Kasumi-1 (cell line): ENCODE measurements around the gene TRIP10.

Source experiments
- DNase-seq, 2 experiments: peaks; one replicate each; lab custom pipeline; 2025; lab: John Stamatoyannopoulos, UW

Gene TRIP10

DNA sequence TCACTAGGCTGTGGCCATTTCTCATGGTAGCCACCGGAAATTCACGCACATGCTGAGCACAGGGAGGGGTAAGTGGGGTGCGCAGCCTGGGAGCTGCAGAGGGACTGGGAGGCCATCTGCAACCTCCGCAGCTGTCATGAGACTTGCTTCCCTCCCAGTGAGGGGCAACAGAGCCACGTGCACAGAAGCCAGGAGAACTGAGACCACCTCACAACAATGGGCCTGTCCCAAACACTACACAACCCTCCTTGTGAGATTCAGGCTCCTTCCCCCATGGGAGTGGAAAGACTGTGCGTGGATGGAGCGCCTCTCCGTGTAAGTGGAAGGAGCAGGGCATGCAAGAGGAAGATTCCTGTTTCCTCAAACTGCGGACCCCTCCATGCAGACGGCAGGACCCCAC lies 27.9 kb upstream of the TRIP10 start:
- DNase-seq: no peak

DNA sequence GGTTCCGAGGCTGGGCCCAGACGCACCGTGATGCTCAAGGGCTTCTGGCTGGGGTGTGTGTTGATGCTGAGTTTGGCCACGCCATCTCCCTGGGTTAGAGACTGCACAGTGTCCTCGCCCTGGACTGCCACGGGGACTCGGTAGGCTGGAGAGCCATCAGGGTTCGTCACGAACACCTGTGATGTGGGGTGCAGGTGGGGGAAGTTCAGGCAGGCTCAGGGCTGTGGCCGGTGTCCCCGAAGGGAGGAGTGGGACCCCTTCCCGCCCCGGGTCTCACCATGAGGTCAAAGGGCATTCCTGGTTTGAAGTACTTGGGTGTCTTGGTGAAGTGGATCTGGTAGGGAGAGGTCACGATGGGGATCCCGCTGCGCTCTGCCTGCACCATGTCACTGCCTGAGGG lies 27.2 kb upstream of the TRIP10 start:
- no peak for DNase-seq

DNA sequence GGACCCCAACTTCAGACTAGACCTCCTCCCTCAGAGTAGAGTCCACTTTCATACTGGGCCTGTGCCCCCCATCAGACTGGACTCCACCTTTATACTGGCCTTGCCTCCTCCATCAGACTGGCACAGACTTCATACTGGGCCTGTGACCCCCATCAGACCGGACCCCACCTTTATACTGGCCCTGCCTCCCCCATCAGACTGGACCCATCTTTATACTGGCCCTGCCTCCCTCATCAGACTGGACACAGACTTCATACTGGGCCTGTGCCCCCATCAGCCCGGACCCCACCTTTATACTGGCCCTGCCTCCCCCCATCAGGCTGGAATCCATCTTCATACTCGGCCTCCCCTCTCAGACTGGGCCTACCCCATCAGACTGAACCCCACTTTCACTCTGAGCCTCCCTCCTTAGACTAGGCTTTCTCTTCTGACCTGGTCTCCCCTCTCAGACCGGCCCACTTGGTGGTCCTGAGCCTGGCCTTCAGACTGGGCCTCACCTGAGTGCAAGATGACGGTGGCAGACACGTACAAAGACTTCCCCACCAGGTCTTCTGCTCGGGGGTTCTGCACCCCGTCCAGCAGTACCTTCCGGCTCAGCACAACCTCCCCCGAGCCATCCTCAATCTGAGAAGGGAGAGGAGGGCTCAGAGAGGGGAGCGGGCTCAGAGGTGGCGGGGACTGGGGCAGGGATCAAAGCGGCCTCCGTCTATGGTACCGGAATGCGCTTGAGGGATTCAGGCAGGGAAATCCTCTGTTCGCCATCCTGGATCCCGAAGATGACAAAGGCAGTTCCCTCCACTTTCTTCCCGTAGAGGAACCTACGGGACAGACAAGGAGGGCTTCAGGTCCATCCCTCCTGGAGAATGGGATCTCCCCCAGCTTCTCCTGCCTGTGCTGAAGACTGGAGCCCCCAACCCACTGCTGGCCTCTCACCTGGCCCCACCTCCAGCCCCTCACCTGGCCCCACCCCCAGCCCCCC lies 26.5 kb upstream of the TRIP10 start:
- DNase-seq: no peak

- no peak for DNase-seq
These were observed 25.4 kb upstream of the TRIP10 start for GRCh38 chr19:6713773-6714692.

DNA sequence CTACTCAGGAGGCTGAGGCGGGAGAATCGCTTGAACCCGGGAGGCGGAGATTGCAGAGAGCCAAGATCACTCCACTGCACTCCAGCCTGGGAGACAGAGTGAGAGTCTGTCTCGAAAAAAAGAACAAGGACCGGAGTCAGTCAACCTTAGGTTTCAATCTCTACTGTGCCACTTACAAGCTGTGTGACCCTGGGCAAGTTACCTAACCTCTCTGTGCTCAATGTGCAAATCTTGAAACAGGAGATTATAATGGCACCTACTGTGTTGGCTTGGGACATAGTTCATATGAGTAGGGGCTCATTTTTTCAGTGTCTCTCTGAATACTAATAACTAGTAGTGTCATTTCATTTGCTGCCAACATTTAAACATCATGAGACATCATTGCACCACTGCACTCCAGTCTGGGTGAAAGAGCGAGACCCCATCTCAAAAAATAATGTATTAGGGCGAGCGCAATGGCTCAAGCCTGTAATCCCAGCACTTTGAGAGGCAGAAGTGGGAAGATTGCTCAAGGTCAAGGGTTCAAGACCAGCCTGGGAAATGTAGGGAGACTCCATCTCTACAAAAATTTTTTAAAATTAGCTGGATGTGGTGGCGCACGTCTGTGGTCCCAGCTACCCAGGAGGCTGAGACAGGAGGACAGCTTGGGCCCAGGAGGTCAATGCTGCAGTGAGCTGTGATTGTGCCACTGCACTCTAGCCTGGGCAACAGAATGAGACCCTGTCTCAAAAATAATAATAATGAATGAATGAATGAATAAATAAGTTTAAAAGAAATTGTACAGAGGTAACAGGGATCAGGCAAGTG lies 24.5 kb upstream of the TRIP10 start:
- DNase-seq: no peak

DNA sequence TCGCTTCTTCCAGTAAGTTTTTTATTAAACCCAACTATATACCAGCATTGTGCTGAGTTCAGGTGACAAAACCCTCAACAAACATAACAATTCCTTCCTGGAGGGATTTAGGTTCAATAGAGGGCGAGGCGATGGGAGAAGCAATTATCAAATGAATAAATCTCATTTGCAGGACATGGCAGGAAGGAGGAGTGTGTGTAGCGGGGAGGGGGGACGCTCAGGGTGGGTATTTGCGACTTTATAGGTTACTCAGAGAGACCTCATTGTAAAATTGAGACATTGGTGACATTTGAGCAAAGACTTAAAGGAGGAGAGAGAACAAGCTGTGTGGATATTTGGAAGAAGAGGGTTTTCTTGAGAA lies 22.9 kb upstream of the TRIP10 start:
- DNase-seq: no peak

DNA sequence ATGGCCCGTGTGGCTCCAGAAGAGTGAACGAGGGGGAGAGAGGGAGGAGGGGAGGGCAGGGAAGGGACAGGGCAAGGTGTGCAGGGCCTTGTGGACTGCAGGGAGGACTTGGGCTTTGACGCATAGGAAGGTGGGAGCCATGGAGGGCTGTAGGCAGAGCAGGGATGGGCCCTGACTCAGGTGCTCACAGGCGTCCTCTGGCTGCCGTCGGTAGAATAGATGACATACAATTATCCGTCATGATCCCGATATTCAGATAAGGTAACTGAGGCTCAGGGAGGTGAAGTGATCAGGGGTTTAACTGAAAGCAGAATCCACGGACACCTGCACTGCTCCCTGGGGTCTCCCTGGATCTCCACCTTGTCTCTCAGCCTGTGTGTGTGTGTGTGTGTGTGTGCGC lies 22.4 kb upstream of the TRIP10 start:
- no peak for DNase-seq

GRCh38 chr19:6717441-6717971 lies 22.0 kb upstream of the TRIP10 start:
- no peak for DNase-seq

DNA sequence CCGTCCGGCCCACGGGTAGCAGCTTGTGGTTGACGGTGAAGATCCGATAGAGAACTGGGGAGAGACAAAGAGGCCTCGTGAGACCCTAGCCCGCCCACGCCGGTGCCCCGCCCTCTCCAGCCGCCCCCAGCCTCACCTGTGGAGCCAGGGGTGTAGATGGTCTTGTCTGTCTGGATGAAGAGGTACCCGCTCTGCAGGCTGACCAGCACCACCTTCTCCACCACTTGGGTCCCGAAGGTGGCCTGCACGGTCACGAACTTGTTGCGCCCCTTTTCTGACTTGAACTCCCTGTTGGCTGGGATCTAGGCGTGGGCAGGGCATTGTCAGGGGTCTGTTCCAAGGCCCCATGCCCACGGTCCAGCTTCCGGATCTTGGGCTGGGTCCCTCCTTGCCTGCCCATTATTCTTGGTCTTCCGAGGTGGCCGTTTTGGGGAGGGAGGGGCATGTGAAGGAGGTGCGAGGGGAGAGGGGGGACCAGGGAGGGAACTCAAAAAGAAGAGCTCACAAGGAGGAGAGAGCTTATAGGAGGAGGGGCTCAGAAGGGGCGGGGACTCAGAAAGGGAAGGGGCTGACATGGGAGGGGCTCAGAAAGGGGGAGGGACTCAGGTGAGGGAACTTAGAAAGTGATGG lies 21.3 kb upstream of the TRIP10 start:
- no peak for DNase-seq

GRCh38 chr19:6718741-6719539 lies 20.5 kb upstream of the TRIP10 start:
- no peak for DNase-seq

DNA sequence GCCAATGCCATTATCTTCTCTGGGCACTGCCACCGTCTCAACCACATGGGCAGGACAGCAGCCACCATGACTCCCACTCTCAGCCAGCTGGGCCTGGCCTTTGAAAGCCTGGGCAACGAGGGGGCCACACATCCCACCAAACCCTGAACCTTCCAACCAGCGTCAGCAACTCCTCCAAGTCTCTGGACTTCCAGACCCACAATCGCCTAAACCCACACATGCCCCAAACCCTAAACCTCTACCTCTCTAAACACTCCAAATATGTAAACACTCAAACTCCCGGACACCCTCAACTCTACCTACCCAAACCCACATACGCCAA lies 20.0 kb upstream of the TRIP10 start:
- DNase-seq: no peak

GRCh38 chr19:6719992-6720368 lies 19.5 kb upstream of the TRIP10 start:
- no peak for DNase-seq

DNA sequence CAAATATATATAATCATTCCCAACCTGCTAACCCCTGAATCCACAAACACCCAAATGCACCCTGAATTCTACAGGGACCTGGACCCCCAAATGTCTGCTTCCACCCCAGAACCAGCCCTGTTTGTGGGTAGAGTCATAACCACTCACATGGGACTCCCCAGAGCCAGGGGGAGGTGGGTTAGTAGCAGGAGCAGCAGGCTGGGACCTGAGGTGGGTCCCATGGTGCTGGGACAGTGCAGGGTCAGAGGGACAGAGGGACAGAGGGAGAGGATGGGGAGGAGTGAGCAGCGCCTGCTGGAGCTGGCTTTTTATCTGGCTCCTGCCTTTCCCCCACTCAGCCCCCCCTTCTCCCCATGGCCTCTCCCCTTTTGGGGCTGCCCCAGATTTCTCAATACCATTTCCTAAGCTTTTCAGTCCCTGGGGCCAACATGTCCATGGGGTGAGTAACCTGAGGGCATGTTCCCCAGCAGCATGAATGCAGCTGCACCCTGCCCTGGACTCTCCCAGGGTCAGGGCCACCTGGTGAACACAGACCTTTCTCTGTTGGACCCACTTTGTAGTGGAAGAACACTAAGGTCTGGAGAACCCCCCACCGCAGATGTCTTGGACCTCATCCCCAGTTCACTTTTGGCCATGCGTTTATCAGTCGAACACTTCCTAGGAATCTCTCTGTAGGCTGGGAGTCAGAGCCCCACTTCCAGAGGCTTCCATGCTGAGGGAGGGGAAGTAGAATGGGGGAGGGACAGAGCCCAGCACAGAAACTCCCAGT lies 18.9 kb upstream of the TRIP10 start, which contains the start of gene C3:
C3 (minus strand) TSS at position 282 of the 769 bp plus-strand sequence; CDS start at position 221, 61 bp downstream.
- DNase-seq: no peak

DNA sequence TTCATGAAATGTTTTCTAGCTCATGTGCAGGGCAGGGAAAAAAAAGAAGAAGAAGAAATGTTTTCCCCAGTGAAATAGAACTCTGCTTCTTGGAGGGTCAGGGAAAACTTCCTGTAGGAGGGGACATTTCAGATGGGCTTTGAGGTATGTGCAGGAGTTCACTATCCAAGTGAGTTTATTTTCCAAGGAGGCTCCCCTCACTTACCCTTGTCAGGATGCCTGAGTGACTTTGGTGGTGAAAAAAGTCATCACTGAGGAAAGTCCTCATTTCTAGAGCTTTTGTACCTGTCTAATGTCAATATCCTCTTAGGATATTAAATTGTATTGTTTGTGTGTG lies 18.4 kb upstream of the TRIP10 start:
- no peak for DNase-seq

DNA sequence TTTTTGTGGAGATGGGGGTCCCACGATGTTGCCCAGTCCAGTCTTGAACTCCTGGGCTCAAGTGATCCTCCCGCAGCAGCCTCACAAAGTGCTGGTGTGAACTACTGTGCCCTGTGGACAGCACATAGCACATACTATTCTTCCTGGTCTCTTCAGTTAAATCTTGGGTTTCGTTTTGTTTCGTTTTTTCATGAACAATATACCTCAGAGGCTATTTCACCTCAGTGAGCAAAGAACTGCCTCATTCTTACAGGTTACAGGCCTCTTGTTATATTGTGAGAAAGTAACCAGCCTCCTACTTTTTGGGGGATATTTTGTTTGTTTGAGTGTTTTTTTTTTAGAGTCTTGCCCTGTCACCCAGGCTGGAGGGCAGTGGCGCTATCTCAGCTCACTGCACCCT lies 17.7 kb upstream of the TRIP10 start:
- DNase-seq: no peak

DNA sequence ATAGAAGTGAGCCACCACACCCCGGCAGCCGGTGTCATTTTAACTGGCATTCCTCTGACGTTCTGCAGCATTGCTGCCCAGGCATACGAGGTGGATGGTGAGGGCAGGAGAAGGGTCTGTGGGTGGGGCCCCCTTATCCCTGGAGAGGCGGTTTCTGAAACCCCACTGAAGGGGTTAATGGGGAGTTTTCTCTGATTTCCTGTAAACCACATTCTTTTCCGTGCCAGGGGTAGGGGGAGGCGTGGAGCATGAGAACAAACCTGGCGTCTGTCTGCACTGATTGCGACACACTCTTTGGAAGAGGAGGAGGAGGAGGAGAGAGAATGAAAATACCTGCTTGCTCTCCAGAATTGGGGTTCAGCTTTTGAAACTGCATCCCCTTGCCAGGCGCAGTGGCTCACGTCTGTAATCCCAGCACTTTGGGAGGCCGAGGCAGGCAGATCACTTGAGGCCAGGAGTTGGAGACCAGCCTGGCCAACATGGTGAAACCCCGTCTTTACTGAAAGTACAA lies 16.3 kb upstream of the TRIP10 start:
- no peak for DNase-seq

GRCh38 chr19:6723738-6724137 lies 15.7 kb upstream of the TRIP10 start:
- peak; percentile 85 to 86 for DNase-seq

DNA sequence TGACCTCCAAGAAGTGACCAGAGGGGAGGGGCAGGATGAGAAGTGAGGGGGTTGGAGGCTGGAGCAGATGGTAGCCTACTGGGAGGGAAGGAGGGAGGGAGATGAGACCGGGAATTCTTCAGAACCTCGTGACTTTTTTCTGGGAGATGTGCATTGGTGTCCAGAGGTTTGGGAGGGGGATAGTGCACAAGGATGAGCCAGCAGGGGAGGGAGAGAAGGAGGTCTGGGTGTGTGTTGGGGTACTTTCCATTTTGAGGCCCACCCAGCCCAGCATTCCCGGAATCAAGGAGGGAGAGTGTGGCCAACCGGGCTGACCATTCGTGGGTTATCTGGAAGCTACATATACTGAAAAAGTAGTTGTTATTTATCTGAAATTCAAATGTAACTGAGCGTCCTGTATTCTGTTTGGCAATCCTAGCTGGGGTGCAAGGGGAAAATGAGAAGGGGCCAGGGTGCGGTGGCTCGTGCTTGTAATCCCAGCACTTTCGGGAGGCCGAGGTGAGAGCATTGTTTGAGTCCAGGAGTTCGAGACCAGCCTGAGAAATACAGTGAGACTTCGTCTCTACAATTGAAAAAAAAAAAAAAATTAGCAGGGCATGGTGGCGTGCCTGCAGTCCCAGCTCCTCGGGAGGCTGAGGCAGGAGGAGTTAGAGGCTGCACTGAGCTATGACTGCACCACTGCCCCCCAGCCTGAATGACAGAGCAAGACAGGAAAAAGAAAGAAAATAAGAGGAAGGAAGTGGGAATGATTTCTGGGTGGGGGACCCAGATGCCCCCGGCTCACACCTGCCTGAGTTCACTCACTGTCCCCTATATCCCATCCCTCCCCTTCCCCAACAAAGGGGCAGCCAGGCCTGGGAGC lies 14.6 kb upstream of the TRIP10 start:
- no peak for DNase-seq
